PFSK-1 (cell line): Measurements from ENCODE around the gene HAT1.

Experiments used
- FOXP2 ChIP-seq: optimal IDR thresholded peaks from 2 replicates; pipeline ENCODE3; 2011; ENCODE audit warnings: borderline replicate concordance, control low read depth, inconsistent platforms; ENCODE audit not compliant: insufficient read depth; ENCODE audit errors: extremely low read length, extremely low read depth
- POLR2AphosphoS5 ChIP-seq: IDR thresholded peaks from 2 replicates; pipeline ENCODE4 v1.6.1; 2012; ENCODE audit warnings: low read depth, mild to moderate bottlenecking, control low read depth, low read length, moderate library complexity
- SIN3A ChIP-seq: IDR thresholded peaks from 2 replicates; pipeline ENCODE4 v1.6.1; 2012; ENCODE audit warnings: mild to moderate bottlenecking, low read length, moderate library complexity, borderline replicate concordance; ENCODE audit not compliant: insufficient read depth
- TAF1 ChIP-seq: IDR thresholded peaks from 2 replicates; pipeline ENCODE4 v1.6.1; 2012; ENCODE audit warnings: low read length, control low read depth, borderline replicate concordance; ENCODE audit not compliant: insufficient read depth
- TF ChIP-seq, protein P1 (sequence below), 2 experiments: IDR thresholded peaks; 2 replicates each; pipeline versions ENCODE4 v1.6.1 to v1.8.0; 2011 to 2012; ENCODE audit warnings: low read depth in 2 of 2, low read length in 2 of 2, control low read depth in 1 of 2, inconsistent platforms in 1 of 2, mild to moderate bottlenecking in 1 of 2, moderate library complexity in 1 of 2; ENCODE audit not compliant: insufficient read depth in 1 of 2

DNA sequence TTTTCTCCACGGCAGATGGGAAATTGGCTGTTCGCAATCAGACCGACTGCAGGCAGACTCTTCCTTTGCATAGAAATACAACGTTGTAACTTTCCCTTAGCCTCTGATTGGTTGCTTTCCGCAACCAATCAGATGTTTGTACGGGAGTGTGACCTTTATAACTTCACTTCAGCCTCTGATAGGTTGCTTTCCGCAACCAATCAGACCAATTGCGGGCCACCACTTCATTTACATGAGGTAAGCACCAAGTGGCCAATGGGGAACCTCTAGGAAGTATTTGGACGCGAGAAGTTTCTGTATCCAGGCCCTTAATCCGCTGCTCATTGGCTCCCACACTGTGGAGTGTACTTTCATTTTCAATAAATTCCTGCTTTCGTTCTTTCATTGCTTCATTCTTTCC, 47.3 kb upstream of the HAT1 start:
- TF ChIP-seq, protein P1, sequence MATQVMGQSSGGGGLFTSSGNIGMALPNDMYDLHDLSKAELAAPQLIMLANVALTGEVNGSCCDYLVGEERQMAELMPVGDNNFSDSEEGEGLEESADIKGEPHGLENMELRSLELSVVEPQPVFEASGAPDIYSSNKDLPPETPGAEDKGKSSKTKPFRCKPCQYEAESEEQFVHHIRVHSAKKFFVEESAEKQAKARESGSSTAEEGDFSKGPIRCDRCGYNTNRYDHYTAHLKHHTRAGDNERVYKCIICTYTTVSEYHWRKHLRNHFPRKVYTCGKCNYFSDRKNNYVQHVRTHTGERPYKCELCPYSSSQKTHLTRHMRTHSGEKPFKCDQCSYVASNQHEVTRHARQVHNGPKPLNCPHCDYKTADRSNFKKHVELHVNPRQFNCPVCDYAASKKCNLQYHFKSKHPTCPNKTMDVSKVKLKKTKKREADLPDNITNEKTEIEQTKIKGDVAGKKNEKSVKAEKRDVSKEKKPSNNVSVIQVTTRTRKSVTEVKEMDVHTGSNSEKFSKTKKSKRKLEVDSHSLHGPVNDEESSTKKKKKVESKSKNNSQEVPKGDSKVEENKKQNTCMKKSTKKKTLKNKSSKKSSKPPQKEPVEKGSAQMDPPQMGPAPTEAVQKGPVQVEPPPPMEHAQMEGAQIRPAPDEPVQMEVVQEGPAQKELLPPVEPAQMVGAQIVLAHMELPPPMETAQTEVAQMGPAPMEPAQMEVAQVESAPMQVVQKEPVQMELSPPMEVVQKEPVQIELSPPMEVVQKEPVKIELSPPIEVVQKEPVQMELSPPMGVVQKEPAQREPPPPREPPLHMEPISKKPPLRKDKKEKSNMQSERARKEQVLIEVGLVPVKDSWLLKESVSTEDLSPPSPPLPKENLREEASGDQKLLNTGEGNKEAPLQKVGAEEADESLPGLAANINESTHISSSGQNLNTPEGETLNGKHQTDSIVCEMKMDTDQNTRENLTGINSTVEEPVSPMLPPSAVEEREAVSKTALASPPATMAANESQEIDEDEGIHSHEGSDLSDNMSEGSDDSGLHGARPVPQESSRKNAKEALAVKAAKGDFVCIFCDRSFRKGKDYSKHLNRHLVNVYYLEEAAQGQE (IDR thresholded peaks at IDR 0.05; ENCODE audit: insufficient read depth in 1 of 2, low read depth in 2 of 2, low read length in 2 of 2) = no peak
- TF ChIP-seq POLR2AphosphoS5 (no peak), FOXP2 (no peak), SIN3A (no peak), TAF1 (no peak)
